ENCODE results near the gene HNMT. TPM values are rescaled to one million over a fixed set of nuclear protein-coding genes. Genes with fewer than 3 reads are reported as not detected.

The HNMT gene
- total and polyA plus RNA-seq, 2 of the 13 experiments (the other 11 are each of a cell fraction or from before 2014, with no cell fraction given), result 279 to 309 TPM

DNA sequence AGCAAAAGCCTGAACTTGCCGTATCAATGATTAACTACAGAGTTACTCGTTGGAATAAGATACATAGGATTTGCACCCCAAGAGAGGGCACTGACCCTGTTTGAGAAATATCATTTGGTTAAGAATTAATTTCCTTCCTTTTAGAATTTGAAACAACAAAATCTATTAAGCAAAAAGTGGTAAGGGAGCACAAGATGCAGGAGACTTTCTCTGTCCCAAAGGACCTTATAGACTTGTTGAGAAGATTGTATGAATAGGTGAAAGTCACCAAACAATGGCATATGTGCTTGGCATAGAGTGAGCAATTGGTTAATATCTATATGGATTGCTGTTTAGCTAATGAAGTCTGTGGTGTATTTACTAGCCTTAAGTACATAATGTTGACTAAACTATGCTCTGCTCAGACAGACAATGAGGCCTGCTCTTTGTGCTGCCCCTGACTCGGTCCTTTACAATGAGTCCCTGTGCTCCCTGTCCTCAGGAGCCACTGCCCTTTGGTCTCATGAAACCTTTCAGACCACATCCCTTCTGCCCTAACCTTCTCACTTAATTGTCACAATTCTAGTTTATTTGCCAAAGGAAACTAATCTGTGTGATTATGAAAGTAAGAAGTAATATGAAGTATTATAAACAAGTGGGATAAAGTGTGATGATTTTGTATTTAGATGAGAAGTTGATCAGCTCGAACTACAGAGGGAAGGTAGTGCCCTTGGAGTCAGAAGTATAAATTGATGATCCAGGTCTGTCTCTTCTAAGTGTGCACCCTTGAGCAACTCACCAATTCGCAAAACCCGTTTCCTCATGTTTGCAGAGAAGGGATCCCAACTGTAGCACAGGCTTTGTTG lies 21.2 kb upstream of the HNMT start (continued):
- TF ChIP-seq CC2D1A (CRISPR knock-in tag; IDR thresholded peaks at IDR 0.05) (no peak; the same call in 1 of the 2 replicates), REL (CRISPR knock-in tag; conservative IDR thresholded peaks at IDR 0.05) (no peak), DNMT1 (CRISPR knock-in tag; IDR thresholded peaks at IDR 0.05) (no peak), ZNF260 (CRISPR knock-in tag; IDR thresholded peaks at IDR 0.05; ENCODE audit: borderline replicate concordance, low read depth) (no peak), ZNF335 (CRISPR knock-in tag; IDR thresholded peaks at IDR 0.05) (peak; percentile 62; the same call in 1 of the 2 replicates), ZNF749 (CRISPR knock-in tag; IDR thresholded peaks at IDR 0.05; ENCODE audit: borderline replicate concordance) (peak; percentile 95; the same call in 1 of the 2 replicates), ZNF232 (CRISPR knock-in tag; IDR thresholded peaks at IDR 0.05; ENCODE audit: borderline replicate concordance) (peak; percentile 64; the same call in 1 of the 2 replicates), SMAD1 (CRISPR knock-in tag; IDR thresholded peaks at IDR 0.05; ENCODE audit: borderline replicate concordance, low read depth) (no peak), ZNF530 (CRISPR knock-in tag; IDR thresholded peaks at IDR 0.05; ENCODE audit: low read depth) (no peak), ARNT (IDR thresholded peaks at IDR 0.05) (no peak), NR1H2 (CRISPR knock-in tag; IDR thresholded peaks at IDR 0.05; ENCODE audit: borderline replicate concordance, low read depth) (no peak), ZNF788 (CRISPR knock-in tag; IDR thresholded peaks at IDR 0.05; ENCODE audit: borderline replicate concordance) (peak; percentile 51; the same call in 1 of the 2 replicates), RBM22 (optimal IDR thresholded peaks at IDR 0.05; ENCODE audit: low read length) (no peak), ELF1 (CRISPR knock-in tag; IDR thresholded peaks at IDR 0.05) (0 out of 2 replicates have a peak, but pooled peaks have one; percentile 8), FOXP1 (IDR thresholded peaks at IDR 0.05) (peak; percentile 94), FOXP1 (CRISPR knock-in tag; IDR thresholded peaks at IDR 0.05) (peak; percentile 97), TGIF2 (CRISPR knock-in tag; IDR thresholded peaks at IDR 0.05) (peak; percentile 79)
- TF ChIP-seq, protein P1, sequence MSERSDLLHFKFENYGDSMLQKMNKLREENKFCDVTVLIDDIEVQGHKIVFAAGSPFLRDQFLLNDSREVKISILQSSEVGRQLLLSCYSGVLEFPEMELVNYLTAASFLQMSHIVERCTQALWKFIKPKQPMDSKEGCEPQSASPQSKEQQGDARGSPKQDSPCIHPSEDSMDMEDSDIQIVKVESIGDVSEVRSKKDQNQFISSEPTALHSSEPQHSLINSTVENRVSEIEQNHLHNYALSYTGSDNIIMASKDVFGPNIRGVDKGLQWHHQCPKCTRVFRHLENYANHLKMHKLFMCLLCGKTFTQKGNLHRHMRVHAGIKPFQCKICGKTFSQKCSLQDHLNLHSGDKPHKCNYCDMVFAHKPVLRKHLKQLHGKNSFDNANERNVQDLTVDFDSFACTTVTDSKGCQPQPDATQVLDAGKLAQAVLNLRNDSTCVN (CRISPR knock-in tag; IDR thresholded peaks at IDR 0.05; ENCODE audit: borderline replicate concordance), result no peak
- TF ChIP-seq, protein P2, sequence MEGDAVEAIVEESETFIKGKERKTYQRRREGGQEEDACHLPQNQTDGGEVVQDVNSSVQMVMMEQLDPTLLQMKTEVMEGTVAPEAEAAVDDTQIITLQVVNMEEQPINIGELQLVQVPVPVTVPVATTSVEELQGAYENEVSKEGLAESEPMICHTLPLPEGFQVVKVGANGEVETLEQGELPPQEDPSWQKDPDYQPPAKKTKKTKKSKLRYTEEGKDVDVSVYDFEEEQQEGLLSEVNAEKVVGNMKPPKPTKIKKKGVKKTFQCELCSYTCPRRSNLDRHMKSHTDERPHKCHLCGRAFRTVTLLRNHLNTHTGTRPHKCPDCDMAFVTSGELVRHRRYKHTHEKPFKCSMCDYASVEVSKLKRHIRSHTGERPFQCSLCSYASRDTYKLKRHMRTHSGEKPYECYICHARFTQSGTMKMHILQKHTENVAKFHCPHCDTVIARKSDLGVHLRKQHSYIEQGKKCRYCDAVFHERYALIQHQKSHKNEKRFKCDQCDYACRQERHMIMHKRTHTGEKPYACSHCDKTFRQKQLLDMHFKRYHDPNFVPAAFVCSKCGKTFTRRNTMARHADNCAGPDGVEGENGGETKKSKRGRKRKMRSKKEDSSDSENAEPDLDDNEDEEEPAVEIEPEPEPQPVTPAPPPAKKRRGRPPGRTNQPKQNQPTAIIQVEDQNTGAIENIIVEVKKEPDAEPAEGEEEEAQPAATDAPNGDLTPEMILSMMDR (CRISPR knock-in tag; IDR thresholded peaks at IDR 0.05), result no peak
- TF ChIP-seq, protein P3, sequence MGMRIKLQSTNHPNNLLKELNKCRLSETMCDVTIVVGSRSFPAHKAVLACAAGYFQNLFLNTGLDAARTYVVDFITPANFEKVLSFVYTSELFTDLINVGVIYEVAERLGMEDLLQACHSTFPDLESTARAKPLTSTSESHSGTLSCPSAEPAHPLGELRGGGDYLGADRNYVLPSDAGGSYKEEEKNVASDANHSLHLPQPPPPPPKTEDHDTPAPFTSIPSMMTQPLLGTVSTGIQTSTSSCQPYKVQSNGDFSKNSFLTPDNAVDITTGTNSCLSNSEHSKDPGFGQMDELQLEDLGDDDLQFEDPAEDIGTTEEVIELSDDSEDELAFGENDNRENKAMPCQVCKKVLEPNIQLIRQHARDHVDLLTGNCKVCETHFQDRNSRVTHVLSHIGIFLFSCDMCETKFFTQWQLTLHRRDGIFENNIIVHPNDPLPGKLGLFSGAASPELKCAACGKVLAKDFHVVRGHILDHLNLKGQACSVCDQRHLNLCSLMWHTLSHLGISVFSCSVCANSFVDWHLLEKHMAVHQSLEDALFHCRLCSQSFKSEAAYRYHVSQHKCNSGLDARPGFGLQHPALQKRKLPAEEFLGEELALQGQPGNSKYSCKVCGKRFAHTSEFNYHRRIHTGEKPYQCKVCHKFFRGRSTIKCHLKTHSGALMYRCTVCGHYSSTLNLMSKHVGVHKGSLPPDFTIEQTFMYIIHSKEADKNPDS (CRISPR knock-in tag; IDR thresholded peaks at IDR 0.05), result peak; percentile 90; the same call in 1 of the 2 replicates
- TF ChIP-seq, protein P4, sequence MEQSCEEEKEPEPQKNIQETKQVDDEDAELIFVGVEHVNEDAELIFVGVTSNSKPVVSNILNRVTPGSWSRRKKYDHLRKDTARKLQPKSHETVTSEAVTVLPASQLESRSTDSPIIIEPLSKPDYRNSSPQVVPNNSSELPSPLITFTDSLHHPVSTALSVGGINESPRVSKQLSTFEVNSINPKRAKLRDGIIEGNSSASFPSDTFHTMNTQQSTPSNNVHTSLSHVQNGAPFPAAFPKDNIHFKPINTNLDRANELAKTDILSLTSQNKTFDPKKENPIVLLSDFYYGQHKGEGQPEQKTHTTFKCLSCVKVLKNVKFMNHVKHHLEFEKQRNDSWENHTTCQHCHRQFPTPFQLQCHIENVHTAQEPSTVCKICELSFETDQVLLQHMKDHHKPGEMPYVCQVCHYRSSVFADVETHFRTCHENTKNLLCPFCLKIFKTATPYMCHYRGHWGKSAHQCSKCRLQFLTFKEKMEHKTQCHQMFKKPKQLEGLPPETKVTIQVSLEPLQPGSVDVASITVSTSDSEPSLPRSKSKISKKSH (CRISPR knock-in tag; IDR thresholded peaks at IDR 0.05; ENCODE audit: borderline replicate concordance), result no peak

Measured in HepG2 (cell line).